Activated CD4-positive, CD25-positive, alpha-beta regulatory T cell treated with anti-CD3 and anti-CD28 coated beads, Interleukin-2, amount 50 U/mL, for 24 hours (primary cell): ENCODE measurements around the gene DNAJB13.
"Not testable (repeated sequence)": the region's sequence is repeated elsewhere in the genome, so short reads cannot be mapped to it uniquely, and the experiment has no call there.

ENCODE experiments used
- ATAC-seq, 2 donors: fragments of 150-1000 bp; cut with Tn5 transposase; one replicate each; pipeline ENCODE4 v1.10.0; 2021; ENCODE audit warnings: mild to moderate bottlenecking in 1 of 2, moderate library complexity in 1 of 2

DNAJB13 gene

DNA sequence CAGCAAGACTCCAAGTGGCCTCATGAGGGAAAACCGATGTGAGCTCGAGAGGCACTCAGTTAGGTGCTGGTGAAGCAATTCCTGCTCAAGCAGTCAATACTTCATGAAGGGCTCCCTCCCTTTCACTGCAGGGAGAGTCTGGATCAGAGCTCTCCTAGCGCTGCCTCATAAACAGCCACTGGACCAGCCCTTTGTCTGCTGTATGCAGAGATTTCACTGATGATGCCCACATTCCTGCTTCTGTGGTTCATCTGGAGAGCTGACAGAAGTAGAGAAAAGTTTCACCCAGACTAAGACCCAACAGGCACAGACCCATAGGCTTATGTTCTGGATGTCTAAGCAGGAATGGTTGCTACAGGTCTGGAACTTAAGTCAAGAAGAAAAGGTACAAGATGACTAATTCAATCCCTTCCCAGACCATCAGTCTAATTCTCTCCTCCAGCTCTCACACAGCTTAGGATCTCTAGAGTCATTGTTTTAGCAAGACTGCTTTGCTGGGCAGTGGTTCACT is 27.8 kb downstream of the DNAJB13 start:
- no peak for ATAC-seq

DNA sequence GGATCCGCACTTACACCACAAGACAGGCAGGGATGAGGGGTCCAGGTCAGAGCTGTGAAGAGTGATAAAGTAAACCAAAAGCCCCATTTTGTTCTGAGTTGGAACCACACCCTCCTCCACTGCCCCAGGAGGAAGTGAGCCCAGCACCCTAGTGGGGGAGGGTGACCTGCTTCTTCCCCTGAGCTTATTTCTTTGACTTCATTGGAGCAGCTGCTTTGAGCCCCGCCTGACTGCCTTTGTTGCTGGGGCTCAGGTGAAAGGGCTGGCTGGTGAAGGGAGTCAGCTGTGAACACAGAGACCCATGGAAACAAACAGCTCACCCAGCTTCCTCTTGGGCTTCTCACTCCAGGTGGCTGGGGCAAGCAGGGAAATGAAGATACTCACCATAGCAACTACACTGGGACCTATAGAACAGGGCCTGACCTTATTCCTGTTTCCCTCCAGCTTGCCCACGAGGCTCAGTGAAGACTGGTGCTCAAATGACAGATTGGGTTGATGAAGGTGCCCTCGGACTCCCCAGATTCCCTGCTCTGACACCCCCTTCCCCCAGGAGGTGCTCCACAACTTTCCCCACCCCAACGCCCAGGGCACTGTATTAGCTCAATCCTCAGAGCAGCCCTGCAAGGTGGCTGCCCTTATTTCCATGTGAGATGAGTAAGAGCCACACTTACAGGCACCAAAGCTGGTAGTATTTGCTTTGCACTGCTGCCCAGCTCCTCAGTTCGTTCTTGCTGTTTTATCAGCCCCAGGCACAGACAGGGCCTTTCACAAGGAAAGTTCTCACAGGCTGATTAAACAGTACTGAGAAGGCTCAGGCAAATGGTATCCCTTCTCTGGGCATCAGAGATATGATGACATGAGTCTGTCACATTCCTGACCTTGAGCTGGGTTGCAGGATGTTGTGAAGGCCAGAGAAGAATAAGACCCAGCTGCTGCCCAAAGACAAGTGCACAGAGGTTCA is 29.5 kb downstream of the DNAJB13 start:
- ATAC-seq = peak; percentile 33 to 38

GRCh38 chr11:73981051-73981805 is 30.4 kb downstream of the DNAJB13 start:
- ATAC-seq = no peak

GRCh38 chr11:73982595-73982989 is 31.8 kb downstream of the DNAJB13 start, which contains the start of gene UCP2:
TSS of gene UCP2 (minus strand) at chr11:73982843. CDS start at chr11:73978378, 4,465 bp downstream.
- peak; percentile 70 to 73 for ATAC-seq

DNA sequence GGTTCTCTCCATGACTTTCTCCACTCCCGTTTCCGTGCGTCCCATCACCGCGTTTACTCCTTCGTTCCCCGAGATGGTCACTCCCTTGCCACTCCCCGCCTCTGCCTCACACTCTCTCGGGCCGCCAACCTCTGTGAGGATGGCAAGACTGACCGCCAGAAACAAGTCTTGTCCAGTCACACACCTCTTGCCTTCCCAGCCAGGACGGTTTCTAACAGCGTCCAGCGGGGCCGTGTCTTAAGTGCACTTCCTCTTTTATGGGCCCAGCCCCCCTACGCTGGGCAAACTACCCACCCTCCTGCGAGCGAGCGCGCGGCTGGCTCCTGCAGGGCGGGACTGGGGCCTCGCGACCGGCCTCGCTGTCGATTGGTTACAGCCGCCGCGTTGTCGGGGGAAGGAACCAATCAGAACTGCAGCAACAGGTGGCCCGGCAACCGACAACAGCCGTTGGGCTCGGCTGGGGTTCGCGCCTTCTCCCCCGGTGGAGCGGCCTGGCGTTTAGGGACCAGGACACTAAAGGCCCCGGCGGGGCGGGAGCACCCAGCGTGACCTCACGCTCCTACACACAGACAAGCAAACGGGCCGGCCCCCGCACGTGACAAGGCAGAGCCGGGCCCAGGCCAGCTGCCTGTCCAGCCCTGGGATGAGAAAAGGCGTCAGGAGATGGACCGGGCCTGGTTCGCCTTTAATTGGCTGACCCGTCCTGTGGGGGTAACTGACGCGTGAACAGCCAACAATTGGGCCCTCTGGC is 32.3 kb downstream of the DNAJB13 start:
- ATAC-seq = peak; percentile 83 to 89

- no peak for ATAC-seq
Measured at GRCh38 chr11:73983741-73984538, 33.1 kb downstream of the DNAJB13 start.

GRCh38 chr11:73985661-73986060 is 34.8 kb downstream of the DNAJB13 start:
- ATAC-seq = not testable (repeated sequence)

DNA sequence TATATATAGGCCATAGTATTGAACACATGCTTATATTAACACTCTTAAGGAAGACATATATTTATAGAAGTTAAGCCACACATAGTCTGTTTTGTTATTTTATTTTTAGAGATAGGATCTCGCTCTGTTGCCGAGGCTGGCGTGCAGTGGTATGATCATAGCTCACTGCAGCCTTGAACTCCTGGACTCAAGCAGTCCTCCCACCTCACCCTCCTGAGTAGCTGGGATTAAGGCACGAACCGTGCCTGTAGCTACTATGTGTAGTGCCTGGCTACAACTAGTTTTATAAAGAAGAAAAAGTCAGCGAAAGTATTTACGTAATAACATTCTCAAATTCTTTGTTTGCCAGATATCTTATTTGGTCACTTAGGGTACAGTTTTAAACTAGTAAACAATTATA is 37.4 kb downstream of the DNAJB13 start:
- no peak for ATAC-seq

DNA sequence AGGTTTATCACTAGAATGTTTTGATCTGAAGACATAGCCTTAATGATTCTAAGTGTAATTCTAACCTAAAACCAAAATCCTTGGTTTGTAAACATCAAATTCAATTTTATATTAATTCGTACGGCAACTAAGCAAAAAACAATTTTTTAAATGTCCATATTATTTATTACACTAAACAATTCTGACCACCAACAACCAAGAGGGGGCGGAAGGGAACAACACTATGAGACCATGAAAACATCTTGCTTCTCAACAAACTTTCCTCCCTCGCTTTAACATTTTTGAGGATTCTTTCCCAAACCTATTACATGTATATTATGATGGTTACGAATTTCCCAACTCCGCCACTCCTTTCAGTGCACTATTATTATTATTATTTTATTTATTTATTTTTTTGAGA is 38.3 kb downstream of the DNAJB13 start:
- ATAC-seq = no peak

- ATAC-seq = no peak
Measured at GRCh38 chr11:73990730-73991129, 39.9 kb downstream of the DNAJB13 start.

GRCh38 chr11:73991471-73992006 is 40.7 kb downstream of the DNAJB13 start:
- no peak for ATAC-seq

DNA sequence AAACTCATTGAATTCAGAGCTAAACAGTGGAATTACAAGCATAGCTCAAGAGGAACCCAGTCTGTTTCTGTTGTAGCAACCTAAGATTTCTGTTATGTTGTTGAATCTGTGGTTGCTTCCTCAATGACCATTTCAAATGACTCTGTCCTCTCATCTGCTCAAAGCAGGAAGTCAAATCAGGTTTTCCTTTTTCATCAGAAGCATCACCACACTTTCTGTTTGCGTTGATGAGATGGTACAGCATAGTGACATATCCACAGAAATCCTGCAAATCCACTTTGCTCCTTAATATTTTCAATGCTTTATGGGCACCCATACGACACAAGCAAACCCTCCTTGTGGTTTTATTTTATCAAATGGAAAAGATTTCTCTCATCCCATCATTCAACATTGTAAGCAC is 44.4 kb downstream of the DNAJB13 start:
- ATAC-seq = peak; percentile 79 to 82

GRCh38 chr11:73995731-73996130 is 44.9 kb downstream of the DNAJB13 start:
- ATAC-seq = peak; percentile 81 to 82

- ATAC-seq = no peak
Measured at GRCh38 chr11:73996161-73996747, 45.4 kb downstream of the DNAJB13 start.

- no peak for ATAC-seq
Measured at GRCh38 chr11:73997120-73997770, 46.4 kb downstream of the DNAJB13 start.

DNA sequence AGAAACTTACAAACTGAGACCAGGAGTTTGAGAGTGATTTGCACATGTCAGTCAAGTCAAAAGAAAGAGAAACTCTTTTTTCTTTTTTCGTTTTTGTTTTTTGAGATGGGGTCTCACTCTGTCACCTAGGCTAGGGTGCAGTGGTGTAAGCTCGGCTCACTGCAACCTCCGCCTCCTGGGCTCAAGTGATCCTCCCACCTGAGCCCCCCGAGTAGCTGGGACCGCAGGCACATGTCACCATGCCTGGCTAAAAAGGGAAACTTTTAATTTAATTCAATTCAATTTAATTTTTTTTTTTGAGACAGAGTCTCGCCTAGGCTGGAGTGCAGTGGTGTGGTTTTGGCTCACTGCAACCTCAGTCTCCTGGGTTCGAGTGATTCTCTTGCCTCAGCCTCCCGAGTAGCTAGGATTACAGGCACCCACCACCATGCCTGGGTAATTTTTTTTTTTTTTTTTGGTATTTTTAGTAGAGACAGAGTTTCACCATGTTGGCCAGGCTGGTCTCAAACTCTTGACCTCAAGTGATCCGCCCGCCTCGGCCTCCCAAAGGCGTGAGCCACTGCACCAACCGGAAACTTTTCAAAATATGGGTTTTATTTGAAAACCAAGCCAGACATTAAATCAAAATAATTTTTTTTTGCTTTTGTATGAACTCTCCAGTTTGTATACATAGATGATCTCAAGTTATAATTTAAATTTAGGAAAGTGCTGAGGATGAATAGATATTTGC is 48.2 kb downstream of the DNAJB13 start:
- no peak for ATAC-seq

GRCh38 chr11:73999581-74000306 is 48.9 kb downstream of the DNAJB13 start:
- no peak for ATAC-seq

- no peak for ATAC-seq
Measured at GRCh38 chr11:74000307-74001133, 49.7 kb downstream of the DNAJB13 start.
